K562 (cell line): ENCODE measurements around the gene LPIN1. TPM values are rescaled to one million over a fixed set of nuclear protein-coding genes. Genes with fewer than 3 reads are reported as not detected.
A peak's percentile ranks its signal among the peaks of the same experiment; 100 is the strongest.

ENCODE experiments used
- CBX8 ChIP-seq: fragments of 200-600 bp; sonication (generic); IDR thresholded peaks from 2 replicates; pipeline ENCODE4 v1.6.1; 2012; ENCODE audit warnings: borderline replicate concordance, mixed run types, low read depth, mild to moderate bottlenecking, moderate library complexity, mixed read lengths, low read length, control low read depth, inconsistent platforms; ENCODE audit not compliant: poor library complexity, severe bottlenecking; ENCODE audit errors: extremely low read depth
- FOSL1 ChIP-seq: fragments of 200-800 bp; sonication (Bioruptor generic); conservative IDR thresholded peaks from 2 replicates; pipeline ENCODE4 v1.6.1; 2016; ENCODE audit warnings: missing genetic modification characterization, missing compliant biosample characterization
- FOXM1 ChIP-seq, 2 experiments: fragments of 450-650 bp in 1 of 2; sonication (generic) in 1 of 2; formaldehyde crosslinking in 1 of 2; IDR thresholded peaks; 2 replicates each; pipeline versions ENCODE4 v1.6.1 to v1.9.0; 2017 to 2022; ENCODE audit warnings: low read depth in 2 of 2, mild to moderate bottlenecking in 2 of 2, missing genetic modification reagents in 1 of 2, moderate library complexity in 1 of 2
- FOXP1 ChIP-seq: sonication (generic); formaldehyde crosslinking; IDR thresholded peaks from 2 replicates; pipeline ENCODE4 v1.8.0; 2022; ENCODE audit warnings: mild to moderate bottlenecking, missing genetic modification reagents
- KAT8 ChIP-seq: fragments of 450-650 bp; IDR thresholded peaks from 2 replicates; pipeline ENCODE4 v1.6.1; 2016; ENCODE audit warnings: low read depth, mild to moderate bottlenecking
- MTA1 ChIP-seq: fragments of 450-650 bp; IDR thresholded peaks from 2 replicates; pipeline ENCODE4 v1.6.1; 2017; ENCODE audit warnings: borderline replicate concordance
- MTA3 ChIP-seq: fragments of 450-650 bp; formaldehyde crosslinking; IDR thresholded peaks from 2 replicates; pipeline ENCODE4 v1.6.1; 2017; ENCODE audit warnings: mild to moderate bottlenecking, borderline replicate concordance
- NFE2 ChIP-seq: IDR thresholded peaks from 2 replicates; pipeline ENCODE4 v1.6.1; 2014; ENCODE audit warnings: antibody characterized with exemption, low read depth
- SMAD4 ChIP-seq: fragments of 250-450 bp; sonication (Bioruptor Pico); conservative IDR thresholded peaks from 2 replicates; pipeline ENCODE4 v1.8.0; 2021; ENCODE audit warnings: inconsistent platforms, mild to moderate bottlenecking, moderate library complexity
- TARDBP ChIP-seq: fragments of 450-650 bp; IDR thresholded peaks from 2 replicates; pipeline ENCODE4 v1.6.1; 2016
- ZNF354B ChIP-seq: fragments of 250-450 bp; sonication (Bioruptor Pico); IDR thresholded peaks from 2 replicates; pipeline ENCODE4 v1.4.0; 2020
- polyA plus RNA-seq, 8 experiments: library from polyadenylated mRNA; depleted of rRNA in 4 of 8; stranded (reverse) in 5 of 8; unstranded in 3 of 8; fragments of >200 nt; fragmentation: Nextera tagmentation in 2 of 8; fragmentation: Illumina TruSeq in 1 of 8; extraction: Ambion mirVana in 2 of 8; extraction: Trizol in 1 of 8; gene quantifications; 2 replicates each; pipeline versions ENCODE4 v1.2.1 to v1.2.3, GENCODE V29; 2011 to 2014; ENCODE audit warnings: inconsistent platforms in 1 of 8, missing spikeins in 1 of 8
- total RNA-seq, 7 experiments: library from RNA; depleted of rRNA in 6 of 7; stranded (reverse); fragments of >200 nt in 6 of 7; fragmentation: Illumina TruSeq in 2 of 7; extraction: Trizol in 2 of 7; gene quantifications; 2 replicates each; pipeline versions ENCODE4 v1.2.1 to v1.2.3, GENCODE V29; 2011 to 2021; ENCODE audit warnings: low replicate concordance in 1 of 7
- TF ChIP-seq, protein P1 (sequence below), 2 experiments: IDR thresholded peaks in 1 of 2; conservative IDR thresholded peaks in 1 of 2; 2 replicates each; pipeline ENCODE4 v1.6.1; 2016; ENCODE audit warnings: low read depth in 2 of 2, mild to moderate bottlenecking in 1 of 2, missing compliant biosample characterization in 1 of 2, missing genetic modification characterization in 1 of 2, moderate library complexity in 1 of 2
- TF ChIP-seq, protein P2 (sequence below): fragments of 250-450 bp; sonication (Bioruptor Pico); IDR thresholded peaks from 2 replicates; pipeline ENCODE4 v1.5.0; 2020; ENCODE audit warnings: mild to moderate bottlenecking
- TF ChIP-seq, protein P3 (sequence below): fragments of 450-650 bp; IDR thresholded peaks from 2 replicates; pipeline ENCODE4 v1.6.1; 2016; ENCODE audit warnings: antibody characterized with exemption
- TF ChIP-seq, protein P4 (sequence below): fragments of 450-650 bp; IDR thresholded peaks from 2 replicates; pipeline ENCODE4 v1.6.1; 2016; ENCODE audit warnings: low read depth, mild to moderate bottlenecking, moderate library complexity
- TF ChIP-seq, protein P5 (sequence below), 2 experiments: fragments of 200-800 bp in 1 of 2; sonication (Bioruptor generic) in 1 of 2; sonication (generic) in 1 of 2; formaldehyde crosslinking in 1 of 2; IDR thresholded peaks in 1 of 2; conservative IDR thresholded peaks in 1 of 2; 2 replicates each; pipeline versions ENCODE4 v1.5.0 to v1.6.1; 2016 to 2020; ENCODE audit warnings: missing compliant biosample characterization in 1 of 2, missing genetic modification characterization in 1 of 2, missing genetic modification reagents in 1 of 2

LPIN1 gene
- total and polyA plus RNA-seq, 9 of the 15 experiments (the other 6 are each of a cell fraction or from before 2014, with no cell fraction given) = 9.2 to 84.0 (median 27.8) TPM

DNA sequence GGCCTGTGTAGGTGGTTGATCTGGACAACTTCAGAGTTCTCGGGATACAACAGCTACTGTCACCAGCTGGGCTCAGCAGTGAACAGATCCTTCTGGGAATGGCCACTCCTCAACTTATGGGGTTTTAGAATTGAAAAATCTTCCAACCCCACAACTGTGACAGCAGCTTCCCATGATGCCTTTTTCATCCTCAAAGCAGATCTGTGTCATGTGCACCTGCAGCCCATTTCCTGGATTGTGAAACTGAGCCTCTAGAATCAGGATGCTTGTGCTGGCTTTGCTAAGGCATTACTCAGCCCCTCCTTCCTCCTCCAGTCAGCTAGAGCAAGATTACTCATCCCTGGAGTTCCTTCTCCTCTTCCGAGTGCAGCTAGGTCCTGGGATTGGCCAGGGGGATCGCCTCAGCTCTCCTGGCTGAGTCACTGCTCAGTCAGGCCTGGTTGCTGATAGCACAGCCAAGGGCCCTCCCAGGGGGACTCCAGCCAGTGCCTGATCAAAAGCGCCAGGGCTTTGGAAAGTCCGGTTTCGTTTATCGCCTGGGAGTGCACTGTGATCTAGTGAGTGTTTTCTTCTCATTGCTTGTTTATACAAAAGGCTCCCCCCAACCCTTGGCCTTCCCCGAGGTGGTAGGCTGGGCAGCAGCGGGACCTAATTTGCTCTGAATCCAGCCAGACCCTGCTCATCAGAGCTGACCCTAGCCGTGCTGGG is 2.4 kb upstream of the LPIN1 start (continued):
- TF ChIP-seq FOXM1 (IDR thresholded peaks at IDR 0.05; ENCODE audit: low read depth) (peak; percentile 91), FOXM1 (CRISPR knock-in tag; IDR thresholded peaks at IDR 0.05; ENCODE audit: low read depth) (no peak), ZNF354B (CRISPR knock-in tag) (no peak), FOXP1 (CRISPR knock-in tag) (peak; percentile 40; the same call in 1 of the 2 replicates), FOSL1 (peak; percentile 99), MTA1 (peak; percentile 84), KAT8 (no peak), TARDBP (peak; percentile 86; the same call in 1 of the 2 replicates), CBX8 (no peak), SMAD4 (peak; percentile 81), NFE2 (peak; percentile 97), MTA3 (peak; percentile 94)
- TF ChIP-seq, protein P1, sequence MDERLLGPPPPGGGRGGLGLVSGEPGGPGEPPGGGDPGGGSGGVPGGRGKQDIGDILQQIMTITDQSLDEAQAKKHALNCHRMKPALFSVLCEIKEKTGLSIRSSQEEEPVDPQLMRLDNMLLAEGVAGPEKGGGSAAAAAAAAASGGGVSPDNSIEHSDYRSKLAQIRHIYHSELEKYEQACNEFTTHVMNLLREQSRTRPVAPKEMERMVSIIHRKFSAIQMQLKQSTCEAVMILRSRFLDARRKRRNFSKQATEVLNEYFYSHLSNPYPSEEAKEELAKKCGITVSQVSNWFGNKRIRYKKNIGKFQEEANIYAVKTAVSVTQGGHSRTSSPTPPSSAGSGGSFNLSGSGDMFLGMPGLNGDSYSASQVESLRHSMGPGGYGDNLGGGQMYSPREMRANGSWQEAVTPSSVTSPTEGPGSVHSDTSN (CRISPR knock-in tag; IDR thresholded peaks at IDR 0.05; ENCODE audit: low read depth) = no peak
- TF ChIP-seq, protein P1 (tag; conservative IDR thresholded peaks at IDR 0.05; ENCODE audit: low read depth) = peak; percentile 75
- TF ChIP-seq, protein P2, sequence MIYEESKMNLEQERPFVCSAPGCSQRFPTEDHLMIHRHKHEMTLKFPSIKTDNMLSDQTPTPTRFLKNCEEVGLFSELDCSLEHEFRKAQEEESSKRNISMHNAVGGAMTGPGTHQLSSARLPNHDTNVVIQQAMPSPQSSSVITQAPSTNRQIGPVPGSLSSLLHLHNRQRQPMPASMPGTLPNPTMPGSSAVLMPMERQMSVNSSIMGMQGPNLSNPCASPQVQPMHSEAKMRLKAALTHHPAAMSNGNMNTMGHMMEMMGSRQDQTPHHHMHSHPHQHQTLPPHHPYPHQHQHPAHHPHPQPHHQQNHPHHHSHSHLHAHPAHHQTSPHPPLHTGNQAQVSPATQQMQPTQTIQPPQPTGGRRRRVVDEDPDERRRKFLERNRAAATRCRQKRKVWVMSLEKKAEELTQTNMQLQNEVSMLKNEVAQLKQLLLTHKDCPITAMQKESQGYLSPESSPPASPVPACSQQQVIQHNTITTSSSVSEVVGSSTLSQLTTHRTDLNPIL (CRISPR knock-in tag) = no peak
- TF ChIP-seq, protein P3, sequence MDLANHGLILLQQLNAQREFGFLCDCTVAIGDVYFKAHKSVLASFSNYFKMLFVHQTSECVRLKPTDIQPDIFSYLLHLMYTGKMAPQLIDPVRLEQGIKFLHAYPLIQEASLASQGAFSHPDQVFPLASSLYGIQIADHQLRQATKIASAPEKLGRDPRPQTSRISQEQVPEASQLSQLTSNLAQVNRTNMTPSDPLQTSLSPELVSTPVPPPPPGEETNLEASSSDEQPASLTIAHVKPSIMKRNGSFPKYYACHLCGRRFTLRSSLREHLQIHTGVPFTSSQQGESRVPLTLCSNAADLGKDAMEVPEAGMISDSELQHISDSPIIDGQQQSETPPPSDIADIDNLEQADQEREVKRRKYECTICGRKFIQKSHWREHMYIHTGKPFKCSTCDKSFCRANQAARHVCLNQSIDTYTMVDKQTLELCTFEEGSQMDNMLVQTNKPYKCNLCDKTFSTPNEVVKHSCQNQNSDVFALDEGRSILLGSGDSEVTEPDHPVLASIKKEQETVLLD = peak; percentile 64; the same call in 1 of the 2 replicates
- TF ChIP-seq, protein P4, sequence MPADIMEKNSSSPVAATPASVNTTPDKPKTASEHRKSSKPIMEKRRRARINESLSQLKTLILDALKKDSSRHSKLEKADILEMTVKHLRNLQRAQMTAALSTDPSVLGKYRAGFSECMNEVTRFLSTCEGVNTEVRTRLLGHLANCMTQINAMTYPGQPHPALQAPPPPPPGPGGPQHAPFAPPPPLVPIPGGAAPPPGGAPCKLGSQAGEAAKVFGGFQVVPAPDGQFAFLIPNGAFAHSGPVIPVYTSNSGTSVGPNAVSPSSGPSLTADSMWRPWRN = peak; percentile 70; the same call in 1 of the 2 replicates
- TF ChIP-seq, protein P5, sequence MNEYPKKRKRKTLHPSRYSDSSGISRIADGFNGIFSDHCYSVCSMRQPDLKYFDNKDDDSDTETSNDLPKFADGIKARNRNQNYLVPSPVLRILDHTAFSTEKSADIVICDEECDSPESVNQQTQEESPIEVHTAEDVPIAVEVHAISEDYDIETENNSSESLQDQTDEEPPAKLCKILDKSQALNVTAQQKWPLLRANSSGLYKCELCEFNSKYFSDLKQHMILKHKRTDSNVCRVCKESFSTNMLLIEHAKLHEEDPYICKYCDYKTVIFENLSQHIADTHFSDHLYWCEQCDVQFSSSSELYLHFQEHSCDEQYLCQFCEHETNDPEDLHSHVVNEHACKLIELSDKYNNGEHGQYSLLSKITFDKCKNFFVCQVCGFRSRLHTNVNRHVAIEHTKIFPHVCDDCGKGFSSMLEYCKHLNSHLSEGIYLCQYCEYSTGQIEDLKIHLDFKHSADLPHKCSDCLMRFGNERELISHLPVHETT (CRISPR knock-in tag; conservative IDR thresholded peaks at IDR 0.05 in 1 of 2, IDR thresholded peaks at IDR 0.05 in 1 of 2) = peak in 1 of 2 experiments; percentile 78; a peak in 1 of 4 replicates
